DOHH2 (cell line): ENCODE results near the gene F8.

Experiments
- H3F3A ChIP-seq: fragments of 200-600 bp; sonication (generic), shearing (Covaris generic); 2 replicates; pipeline ENCODE4 v1.6.0; 2016; ENCODE audit warnings: antibody characterized with exemption, mild to moderate bottlenecking; ENCODE audit not compliant: control insufficient read depth, insufficient read depth
- H3K27ac ChIP-seq: fragments of 200-600 bp; sonication (generic); 2 replicates; pipeline ENCODE4 v1.5.1; 2014; ENCODE audit warnings: low read depth, mild to moderate bottlenecking, low read length, moderate library complexity
- H3K27me3 ChIP-seq: fragments of 200-600 bp; sonication (generic); 2 replicates; pipeline ENCODE4 v1.6.1; 2014; ENCODE audit warnings: mild to moderate bottlenecking, low read length, mixed read lengths; ENCODE audit not compliant: control insufficient read depth
- H3K36me3 ChIP-seq: fragments of 200-600 bp; sonication (generic); 2 replicates; pipeline ENCODE4 v1.6.1; 2014; ENCODE audit warnings: mild to moderate bottlenecking, low read length, moderate library complexity, mixed read lengths; ENCODE audit not compliant: control insufficient read depth
- H3K4me1 ChIP-seq: fragments of 200-600 bp; sonication (generic); 2 replicates; pipeline ENCODE4 v1.6.1; 2014; ENCODE audit warnings: mild to moderate bottlenecking, low read length, mixed read lengths; ENCODE audit not compliant: control insufficient read depth
- H3K4me2 ChIP-seq: fragments of 200-600 bp; sonication (generic); 2 replicates; pipeline ENCODE4 v1.6.0; 2014; ENCODE audit warnings: mild to moderate bottlenecking, low read length, moderate library complexity
- H3K4me3 ChIP-seq: fragments of 200-600 bp; sonication (generic); 2 replicates; pipeline ENCODE4 v1.5.1; 2014; ENCODE audit warnings: mild to moderate bottlenecking, low read length, mixed read lengths
- H3K79me2 ChIP-seq: fragments of 200-600 bp; sonication (generic); 2 replicates; pipeline ENCODE4 v1.6.1; 2014; ENCODE audit warnings: mild to moderate bottlenecking, low read length, mixed read lengths; ENCODE audit not compliant: control insufficient read depth
- H3K9me2 ChIP-seq: fragments of 200-600 bp; sonication (generic); replicated peaks from 2 replicates; pipeline ENCODE4 v1.6.1; 2014; ENCODE audit warnings: mild to moderate bottlenecking, low read length, mixed read lengths; ENCODE audit not compliant: control insufficient read depth
- H3K9me3 ChIP-seq: fragments of 200-600 bp; sonication (generic); 2 replicates; pipeline ENCODE4 v1.6.1; 2014; ENCODE audit warnings: antibody characterized with exemption, low read length, mixed read lengths; ENCODE audit not compliant: control insufficient read depth, insufficient read depth
- H4K20me1 ChIP-seq: fragments of 200-600 bp; sonication (generic); 2 replicates; pipeline ENCODE4 v1.6.0; 2014; ENCODE audit warnings: low read depth, mild to moderate bottlenecking, antibody characterized with exemption, low read length, moderate library complexity; ENCODE audit not compliant: control insufficient read depth, insufficient read depth
- CTCF ChIP-seq: fragments of 200-600 bp; sonication (generic); IDR thresholded peaks from one replicate; pipeline ENCODE4 v1.5.1; 2014; ENCODE audit warnings: antibody characterized with exemption, mild to moderate bottlenecking, low read depth, low read length; ENCODE audit not compliant: poor library complexity, severe bottlenecking
- EZH2phosphoT487 ChIP-seq: fragments of 200-600 bp; sonication (generic); IDR thresholded peaks from 2 replicates; pipeline ENCODE4 v1.6.1; 2017; ENCODE audit warnings: borderline replicate concordance, mild to moderate bottlenecking, antibody characterized with exemption, low read length, moderate library complexity, mixed read lengths

The F8 gene

GRCh38 chrX:154809939-154810665 is 212.4 kb downstream of the F8 start:
- Histone ChIP-seq H3K36me3 (no peaks in the 10 kb centered on the region), H3K4me3 (no peak overlapping the region), H3K79me2 (no peaks in the 10 kb centered on the region), H3K27me3 (no peaks in the 10 kb centered on the region), H3F3A (no peaks in the 10 kb centered on the region), H4K20me1 (no peaks in the 10 kb centered on the region), H3K27ac (no peak overlapping the region), H3K9me3 (no peaks in the 10 kb centered on the region), H3K4me1 (peaks cover 5% of the 10 kb centered on the region; the same call in 1 of the 2 replicates), H3K4me2 (no peak overlapping the region), H3K9me2 (no peaks in the 10 kb centered on the region)
- TF ChIP-seq CTCF (no peak), EZH2phosphoT487 (no peak)

- Histone ChIP-seq H3F3A (no peaks in the 10 kb centered on the region), H3K36me3 (no peaks in the 10 kb centered on the region), H3K4me2 (no peak overlapping the region), H3K27ac (no peak overlapping the region), H4K20me1 (no peaks in the 10 kb centered on the region), H3K79me2 (no peaks in the 10 kb centered on the region), H3K27me3 (peaks cover 3% of the 10 kb centered on the region; the same call in 1 of the 2 replicates), H3K4me1 (peaks cover 5% of the 10 kb centered on the region; the same call in 1 of the 2 replicates), H3K4me3 (no peak overlapping the region), H3K9me3 (no peaks in the 10 kb centered on the region), H3K9me2 (no peaks in the 10 kb centered on the region)
- TF ChIP-seq CTCF (no peak), EZH2phosphoT487 (no peak)
Measured at GRCh38 chrX:154806837-154807501, 215.6 kb downstream of the F8 start.

DNA sequence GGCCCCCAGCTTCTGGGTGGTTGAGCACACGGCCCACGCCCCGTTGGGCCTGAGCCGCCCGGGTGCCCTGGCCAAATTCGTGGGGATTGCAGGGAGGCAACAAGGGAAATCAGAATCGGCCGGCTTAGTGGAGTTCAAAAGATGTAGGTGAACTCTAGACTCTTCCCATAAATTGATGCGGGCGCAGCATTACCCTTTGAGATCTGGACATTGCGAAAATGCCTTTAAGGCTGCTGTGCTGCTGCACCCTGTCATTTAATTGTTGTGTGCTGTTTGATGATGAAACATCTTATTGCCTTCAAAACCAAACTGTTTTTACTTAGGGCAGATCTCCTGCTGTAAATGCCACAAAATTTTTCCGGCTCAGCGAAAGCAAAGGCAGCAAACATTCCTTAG is 216.8 kb downstream of the F8 start:
- Histone ChIP-seq H3K79me2 (no peaks in the 10 kb centered on the region), H3K4me1 (peaks cover 7% of the 10 kb centered on the region; the same call in 1 of the 2 replicates), H3K4me2 (peak overlapping the region; percentile 68), H3K9me3 (no peaks in the 10 kb centered on the region), H3K27ac (no peak overlapping the region), H3K9me2 (no peaks in the 10 kb centered on the region), H3F3A (no peaks in the 10 kb centered on the region), H3K27me3 (peaks cover 3% of the 10 kb centered on the region; the same call in 1 of the 2 replicates), H3K36me3 (no peaks in the 10 kb centered on the region), H4K20me1 (no peaks in the 10 kb centered on the region), H3K4me3 (peak overlapping the region; percentile 63)
- TF ChIP-seq EZH2phosphoT487 (no peak), CTCF (no peak)
